ENCODE data around the gene SNTG2. TPM values are rescaled to one million over a fixed set of nuclear protein-coding genes. Genes with fewer than 3 reads are reported as not detected.

Gene SNTG2
- total and polyA plus RNA-seq, 5 experiments from 2014 or later: 0.66 to 8.8 (median 1.2) TPM

GRCh38 chr2:985317-985898, 34.8 kb downstream of the SNTG2 start:
- Mint-ChIP-seq H3K4me1 (peaks cover 18 to 53% (median 40%) of the 10 kb centered on the region in 4 donors), H3K27me3 (peaks cover 0 to 13% (median 5%) of the 10 kb centered on the region in 5 donors), H3K9me3 (no peaks in the 10 kb centered on the region), H3K36me3 (peaks cover 0 to 4% (median 0%) of the 10 kb centered on the region in 3 donors), H3K27ac (peak overlapping the region; percentile 82 to 96 (median 90)), H3K4me3 (peak overlapping the region; percentile 62 to 84 (median 79))
- DNase-seq: peak in 5 of 10 donors; percentile 24 to 61 (median 45)
- peak; percentile 93 to 94 for ATAC-seq
- POLR2A ChIA-PET: interaction anchor here (1.1 to 5.1 kb wide), 3 partner anchors 9 to 35 kb away, joined by 3 to 56 read pairs (median 9); partner anchors contain the start of gene SNTG2

GRCh38 chr2:987789-988188, 37.1 kb downstream of the SNTG2 start:
- Mint-ChIP-seq H3K27ac (peak overlapping the region in 2 of 10 donors; percentile 56 to 71), H3K36me3 (peaks cover 0 to 4% (median 0%) of the 10 kb centered on the region in 3 donors), H3K9me3 (no peaks in the 10 kb centered on the region), H3K4me3 (no peak overlapping the region), H3K27me3 (peaks cover 0 to 9% (median 3%) of the 10 kb centered on the region in 5 donors), H3K4me1 (peaks cover 14 to 34% (median 31%) of the 10 kb centered on the region in 4 donors)
- POLR2A ChIA-PET: no interaction called here
- DNase-seq (no peak), ATAC-seq (no peak)

- Mint-ChIP-seq H3K27me3 (no peaks in the 10 kb centered on the region), H3K9me3 (no peaks in the 10 kb centered on the region), H3K4me3 (no peak overlapping the region), H3K4me1 (peaks cover 1 to 15% (median 12%) of the 10 kb centered on the region in 4 donors), H3K27ac (peak overlapping the region in 1 of 10 donors; percentile 65), H3K36me3 (peaks cover 0 to 4% (median 0%) of the 10 kb centered on the region in 3 donors)
- POLR2A ChIA-PET: no interaction called here
- DNase-seq (no peak), ATAC-seq (no peak)
Observed at GRCh38 chr2:989781-990467, 39.3 kb downstream of the SNTG2 start.

GRCh38 chr2:990970-991369, 40.3 kb downstream of the SNTG2 start:
- H3K27ac Mint-ChIP-seq: no peak overlapping the region
- POLR2A ChIA-PET: no interaction called here
- ATAC-seq: no peak
- peaks cover 0 to 3% (median 0%) of the 10 kb centered on the region in 9 donors for H3K9me3 Mint-ChIP-seq
- no peak for DNase-seq
- peaks cover 0 to 10% (median 3%) of the 10 kb centered on the region in 4 donors for H3K4me1 Mint-ChIP-seq
- H3K36me3 Mint-ChIP-seq: peaks cover 0 to 7% (median 0%) of the 10 kb centered on the region in 3 donors
- H3K27me3 Mint-ChIP-seq: peaks cover 0 to 2% (median 0%) of the 10 kb centered on the region in 5 donors
- H3K4me3 Mint-ChIP-seq: no peak overlapping the region

GRCh38 chr2:1002350-1002749, 51.7 kb downstream of the SNTG2 start:
- H3K9me3 Mint-ChIP-seq: peaks cover 0 to 19% (median 10%) of the 10 kb centered on the region in 9 donors
- DNase-seq (no peak), ATAC-seq (no peak)
- POLR2A ChIA-PET: no interaction called here
- H3K27me3 Mint-ChIP-seq: peaks cover 0 to 4% (median 0%) of the 10 kb centered on the region in 5 donors
- H3K4me1 Mint-ChIP-seq: peaks cover 0 to 3% (median under 1%) of the 10 kb centered on the region in 4 donors
- H3K36me3 Mint-ChIP-seq: peaks cover 0 to 16% (median 15%) of the 10 kb centered on the region in 3 donors
- H3K4me3 Mint-ChIP-seq: no peak overlapping the region
- no peak overlapping the region for H3K27ac Mint-ChIP-seq

GRCh38 chr2:1004398-1004797, 53.7 kb downstream of the SNTG2 start:
- peaks cover 0 to 2% (median under 1%) of the 10 kb centered on the region in 4 donors for H3K4me1 Mint-ChIP-seq
- H3K9me3 Mint-ChIP-seq: peaks cover 0 to 2% (median 0%) of the 10 kb centered on the region in 9 donors
- POLR2A ChIA-PET: no interaction called here
- no peaks in the 10 kb centered on the region for H3K36me3 Mint-ChIP-seq
- H3K27me3 Mint-ChIP-seq: no peaks in the 10 kb centered on the region
- no peak overlapping the region for H3K4me3 Mint-ChIP-seq
- ATAC-seq: no peak
- no peak for DNase-seq
- no peak overlapping the region for H3K27ac Mint-ChIP-seq

- DNase-seq: no peak
- H3K36me3 Mint-ChIP-seq: no peaks in the 10 kb centered on the region
- POLR2A ChIA-PET: interaction anchor here (1.0 kb wide), 1 partner anchor 10 kb away, joined by 3 read pairs; no protein-coding TSS in a partner anchor
- peak overlapping the region in 1 of 10 donors; percentile 25 for H3K27ac Mint-ChIP-seq
- H3K4me1 Mint-ChIP-seq: peaks cover 7 to 19% (median 17%) of the 10 kb centered on the region in 4 donors
- peaks cover 0 to 6% (median 0%) of the 10 kb centered on the region in 5 donors for H3K27me3 Mint-ChIP-seq
- ATAC-seq: no peak
- H3K4me3 Mint-ChIP-seq: peak overlapping the region in 1 of 10 donors; percentile 11
- no peaks in the 10 kb centered on the region for H3K9me3 Mint-ChIP-seq
Observed at GRCh38 chr2:1010415-1010930, 59.8 kb downstream of the SNTG2 start.

- Mint-ChIP-seq H3K27me3 (peaks cover 0 to 6% (median 0%) of the 10 kb centered on the region in 5 donors), H3K4me1 (peaks cover 7 to 19% (median 17%) of the 10 kb centered on the region in 4 donors), H3K27ac (peak overlapping the region in 1 of 10 donors; percentile 25), H3K4me3 (no peak overlapping the region), H3K9me3 (no peaks in the 10 kb centered on the region), H3K36me3 (no peaks in the 10 kb centered on the region)
- POLR2A ChIA-PET: interaction anchor here (1.0 kb wide), 1 partner anchor 10 kb away, joined by 3 read pairs; no protein-coding TSS in a partner anchor
- DNase-seq (no peak), ATAC-seq (no peak)
Observed at GRCh38 chr2:1011006-1011405, 60.4 kb downstream of the SNTG2 start.

GRCh38 chr2:1011985-1012384, 61.3 kb downstream of the SNTG2 start:
- DNase-seq (no peak), ATAC-seq (no peak)
- no peaks in the 10 kb centered on the region for H3K9me3 Mint-ChIP-seq
- POLR2A ChIA-PET: no interaction called here
- peaks cover 7 to 20% (median 17%) of the 10 kb centered on the region in 4 donors for H3K4me1 Mint-ChIP-seq
- H3K4me3 Mint-ChIP-seq: no peak overlapping the region
- peaks cover 0 to 6% (median 0%) of the 10 kb centered on the region in 5 donors for H3K27me3 Mint-ChIP-seq
- H3K36me3 Mint-ChIP-seq: no peaks in the 10 kb centered on the region
- no peak overlapping the region for H3K27ac Mint-ChIP-seq

- Mint-ChIP-seq H3K4me3 (no peak overlapping the region), H3K27me3 (peaks cover 0 to 4% (median 0%) of the 10 kb centered on the region in 5 donors), H3K9me3 (no peaks in the 10 kb centered on the region), H3K27ac (peak overlapping the region in 2 of 10 donors; percentile 57 to 70), H3K36me3 (no peaks in the 10 kb centered on the region), H3K4me1 (peaks cover 9 to 21% (median 14%) of the 10 kb centered on the region in 4 donors)
- DNase-seq (no peak), ATAC-seq (no peak)
- POLR2A ChIA-PET: no interaction called here
Observed at GRCh38 chr2:1014802-1015201, 64.2 kb downstream of the SNTG2 start.

GRCh38 chr2:1016500-1016899, 65.9 kb downstream of the SNTG2 start:
- Mint-ChIP-seq H3K4me3 (no peak overlapping the region), H3K27me3 (no peaks in the 10 kb centered on the region), H3K9me3 (no peaks in the 10 kb centered on the region), H3K27ac (peak overlapping the region in 1 of 10 donors; percentile 39), H3K4me1 (peaks cover 0 to 7% (median 3%) of the 10 kb centered on the region in 4 donors), H3K36me3 (no peaks in the 10 kb centered on the region)
- POLR2A ChIA-PET: no interaction called here
- DNase-seq (no peak), ATAC-seq (no peak)

GRCh38 chr2:1017827-1018226, 67.2 kb downstream of the SNTG2 start:
- Mint-ChIP-seq H3K36me3 (peaks cover 0 to 3% (median 0%) of the 10 kb centered on the region in 3 donors), H3K4me3 (no peak overlapping the region), H3K4me1 (peaks cover 0 to 7% (median 2%) of the 10 kb centered on the region in 4 donors), H3K27me3 (no peaks in the 10 kb centered on the region), H3K9me3 (no peaks in the 10 kb centered on the region), H3K27ac (peak overlapping the region in 2 of 10 donors; percentile 6 to 13)
- ATAC-seq: no peak
- no peak for DNase-seq
- POLR2A ChIA-PET: no interaction called here

GRCh38 chr2:1020206-1020605, 69.6 kb downstream of the SNTG2 start:
- Mint-ChIP-seq H3K27me3 (no peaks in the 10 kb centered on the region), H3K36me3 (peaks cover 0 to 3% (median 0%) of the 10 kb centered on the region in 3 donors)

More at GRCh38 chr2:1020206-1020605, 69.6 kb downstream of the SNTG2 start:
- DNase-seq: no peak
- Mint-ChIP-seq H3K4me3 (no peak overlapping the region), H3K27ac (no peak overlapping the region), H3K4me1 (peaks cover 0 to 7% (median 2%) of the 10 kb centered on the region in 4 donors), H3K9me3 (no peaks in the 10 kb centered on the region)
- no peak for ATAC-seq
- POLR2A ChIA-PET: interaction anchor here (1.3 kb wide), 1 partner anchor 9 kb away, joined by 3 read pairs; no protein-coding TSS in a partner anchor
